Measurements from ENCODE around the gene SLCO2A1.
A peak's percentile ranks its signal among the peaks of the same experiment; 100 is the strongest.

The SLCO2A1 gene

DNA sequence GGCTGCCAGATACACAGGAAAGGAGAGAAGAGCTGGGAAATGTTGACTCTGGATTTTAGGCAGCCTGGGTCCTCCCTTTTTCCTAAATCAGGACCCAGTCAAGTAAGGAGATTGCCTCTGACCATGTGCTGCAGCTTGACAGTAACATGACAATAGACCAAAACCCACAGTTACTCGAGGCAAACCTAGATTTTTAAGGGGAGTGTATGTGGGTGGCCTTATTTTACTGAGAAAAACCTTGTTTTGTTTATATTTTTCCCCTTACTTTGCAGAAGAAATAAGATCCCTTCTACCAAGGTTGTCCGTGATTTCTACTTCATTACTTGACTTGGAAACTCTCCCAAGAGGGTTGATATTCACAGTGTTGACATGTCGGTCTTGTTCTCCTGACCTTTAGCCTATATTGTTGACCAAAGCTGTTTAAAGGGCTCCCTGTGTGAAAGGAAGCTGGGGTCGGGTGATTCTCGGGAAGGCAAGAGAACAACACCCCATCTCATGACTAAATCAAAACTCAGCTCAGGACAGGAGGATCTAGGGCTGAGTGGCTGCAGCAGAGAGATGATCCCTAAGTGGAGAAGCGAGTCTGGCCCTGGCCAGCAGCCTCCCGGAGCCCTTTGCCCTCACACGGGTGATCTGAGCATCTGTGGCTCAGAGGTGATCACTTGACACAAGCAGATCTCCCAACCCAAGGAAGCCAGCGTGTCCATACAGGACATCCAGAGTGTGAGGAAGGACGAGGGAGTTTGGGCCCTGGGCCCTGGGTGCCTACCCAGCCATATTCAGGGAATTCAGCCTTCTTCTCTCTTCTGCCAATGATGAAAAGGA lies 31.0 kb upstream of the SLCO2A1 start:
- no peak for DNase-seq (ENCODE audit: low spot score)

DNA sequence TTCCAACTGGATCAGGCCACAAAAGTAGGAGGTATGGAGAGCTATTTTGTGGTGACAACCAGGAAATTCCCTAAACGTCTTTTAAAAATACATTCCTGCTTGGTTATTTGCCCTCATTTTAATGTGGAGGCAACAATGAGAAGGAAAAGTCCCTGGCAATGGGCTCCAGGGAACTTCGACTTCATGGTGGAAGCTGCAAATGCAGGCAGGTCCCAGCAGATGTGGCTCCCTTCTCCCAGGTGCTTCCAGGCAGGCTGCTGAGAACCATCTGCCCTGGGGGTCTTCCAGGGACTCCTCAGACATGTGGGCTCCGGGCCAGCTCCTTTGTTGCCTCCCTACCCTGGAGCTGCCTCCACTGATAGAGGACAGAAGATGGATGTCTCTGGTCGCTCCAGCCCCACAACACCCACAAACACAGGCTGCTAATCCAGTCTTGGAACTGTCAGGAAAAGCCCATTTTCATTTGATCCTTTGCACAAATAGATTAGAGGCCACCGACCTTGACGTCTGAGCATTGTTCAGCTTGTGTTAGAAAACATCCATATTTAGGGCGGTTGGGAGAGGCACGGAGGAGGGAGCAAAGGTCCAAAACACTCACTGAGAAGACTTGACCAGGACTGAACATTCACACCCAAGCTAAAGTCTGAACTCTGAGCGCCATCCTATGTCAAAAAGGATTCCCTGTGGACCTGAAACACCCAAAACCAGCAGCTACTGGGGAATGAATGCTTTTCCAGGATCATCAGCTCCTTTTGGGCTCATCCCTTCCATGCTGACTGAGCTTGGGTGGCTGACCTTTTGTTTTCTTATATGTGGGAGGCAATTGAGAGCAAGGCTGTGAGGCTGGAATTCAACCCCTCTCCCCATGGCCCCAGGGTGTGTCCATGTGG lies 30.2 kb upstream of the SLCO2A1 start:
- DNase-seq (ENCODE audit: low spot score) = no peak

DNA sequence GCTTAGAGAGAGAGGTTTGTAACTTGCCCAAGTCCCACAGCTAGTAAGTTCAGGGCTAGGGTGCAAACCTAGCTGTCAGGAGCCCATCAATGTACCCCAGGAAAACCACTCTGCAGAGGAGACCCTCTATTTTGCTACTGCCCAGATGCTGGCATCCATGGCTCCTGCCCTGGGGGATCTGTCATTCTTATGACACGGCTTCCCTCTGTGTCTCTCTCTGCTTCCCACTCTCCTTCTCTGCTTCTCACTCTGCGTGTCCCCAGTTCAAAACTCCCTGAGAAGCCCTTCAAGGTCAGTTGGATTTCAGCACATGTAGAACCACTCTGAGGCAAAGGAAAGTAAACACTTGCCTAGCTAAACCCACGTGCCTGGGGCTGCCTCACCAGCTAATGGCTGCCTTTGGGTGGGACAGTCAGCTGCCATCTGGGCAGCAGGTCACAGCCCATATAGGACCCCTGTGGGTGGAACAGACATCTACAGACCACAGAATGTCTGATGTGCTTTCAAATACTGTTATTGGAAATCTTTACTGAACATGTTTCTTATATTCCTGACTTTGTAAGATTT lies 29.4 kb upstream of the SLCO2A1 start:
- no peak for DNase-seq (ENCODE audit: low spot score)

DNA sequence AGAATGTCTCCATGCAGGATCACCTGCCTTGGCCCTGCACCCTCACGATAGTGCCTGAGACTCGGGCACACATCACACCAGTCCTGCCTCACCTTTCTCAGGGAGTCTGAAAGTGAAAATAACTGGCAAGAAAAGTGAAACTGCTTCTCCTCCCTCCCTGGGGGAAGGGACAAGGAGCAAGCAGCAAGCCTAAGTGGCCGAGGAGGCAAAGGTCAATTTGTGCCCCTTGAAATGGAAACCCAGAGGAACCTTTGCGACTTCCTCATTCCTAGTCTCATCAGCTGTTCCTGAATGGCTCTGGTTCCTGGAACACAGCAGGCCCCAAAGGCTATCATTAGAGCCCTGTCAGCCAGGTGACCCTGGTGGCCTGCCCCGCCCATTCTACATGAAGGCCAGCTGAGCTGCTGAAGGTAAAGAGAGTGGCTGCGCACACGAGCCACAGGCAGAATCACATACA lies 28.0 kb upstream of the SLCO2A1 start:
- DNase-seq (ENCODE audit: low spot score) = peak; percentile 36

DNA sequence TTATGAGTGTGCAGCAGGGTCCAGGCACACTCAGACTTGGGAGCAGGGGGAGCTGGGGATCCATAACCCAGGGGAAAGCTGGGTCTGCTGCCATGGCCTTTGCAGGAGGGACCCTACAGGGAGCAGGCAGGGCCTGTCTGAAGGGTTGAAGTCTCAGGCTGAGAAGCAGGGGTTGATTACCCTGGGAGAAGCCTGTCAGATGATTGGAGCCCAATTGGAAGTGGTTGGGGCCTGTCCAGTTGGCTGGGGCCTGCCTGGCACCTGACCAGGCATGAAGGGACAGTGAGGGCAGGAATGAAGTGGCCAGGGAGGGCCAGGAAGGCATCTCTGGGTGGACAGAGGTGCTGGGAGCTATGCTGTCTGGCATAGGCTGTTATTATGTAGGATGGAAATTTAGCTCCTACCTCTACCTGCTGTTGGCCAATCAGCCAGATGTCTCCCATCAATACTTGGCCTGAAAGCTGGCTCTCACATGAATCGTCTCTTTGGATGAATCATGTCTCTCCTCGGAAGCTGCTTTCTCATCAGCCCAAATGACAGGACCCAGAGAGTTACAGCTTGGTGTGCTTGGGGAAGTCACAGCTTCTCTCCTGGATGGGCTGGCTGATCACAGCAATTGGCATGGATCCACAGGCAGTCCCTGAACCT lies 27.4 kb upstream of the SLCO2A1 start:
- no peak for DNase-seq (ENCODE audit: low spot score)

DNA sequence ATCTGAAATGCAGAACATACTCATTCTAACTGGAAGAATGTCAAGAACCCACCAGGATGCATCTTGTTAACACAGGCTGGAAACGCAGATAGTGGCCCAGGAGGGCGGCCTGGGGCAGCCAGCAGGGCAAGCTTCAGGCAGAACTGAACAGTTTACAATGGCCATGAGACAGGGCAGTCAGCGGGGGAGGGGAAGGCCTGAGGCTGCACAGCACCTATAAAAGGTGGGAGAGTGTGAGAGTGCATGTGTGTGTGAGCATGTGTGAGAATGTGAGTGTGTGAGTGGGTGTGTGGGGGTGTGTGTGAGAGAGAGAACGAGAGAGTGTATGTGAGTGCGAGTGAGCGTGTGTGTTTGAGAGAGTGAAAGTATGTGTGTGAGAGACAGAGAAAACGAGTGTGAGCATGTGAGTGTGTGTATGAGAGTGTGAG lies 26.8 kb upstream of the SLCO2A1 start:
- DNase-seq (ENCODE audit: low spot score) = no peak

DNA sequence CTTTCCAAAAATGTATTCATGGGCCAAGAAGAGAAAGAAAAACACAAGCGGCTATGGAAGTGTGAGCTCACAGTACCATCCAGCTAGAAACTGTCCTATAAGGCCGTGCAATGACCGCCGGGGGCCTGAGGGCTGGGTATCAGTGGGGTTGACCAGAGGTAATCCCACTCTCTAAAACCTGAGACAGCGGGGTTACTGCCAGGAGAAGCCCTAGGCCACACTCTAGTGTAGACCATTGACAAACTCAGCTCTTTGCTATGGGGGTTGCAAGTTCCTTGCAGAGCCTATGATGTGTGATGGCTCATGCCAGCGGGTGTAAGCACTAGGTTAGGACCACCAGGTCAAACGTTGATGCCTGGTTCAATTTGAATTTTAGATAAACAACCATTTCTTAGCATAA lies 25.9 kb upstream of the SLCO2A1 start:
- DNase-seq (ENCODE audit: low spot score) = no peak

DNA sequence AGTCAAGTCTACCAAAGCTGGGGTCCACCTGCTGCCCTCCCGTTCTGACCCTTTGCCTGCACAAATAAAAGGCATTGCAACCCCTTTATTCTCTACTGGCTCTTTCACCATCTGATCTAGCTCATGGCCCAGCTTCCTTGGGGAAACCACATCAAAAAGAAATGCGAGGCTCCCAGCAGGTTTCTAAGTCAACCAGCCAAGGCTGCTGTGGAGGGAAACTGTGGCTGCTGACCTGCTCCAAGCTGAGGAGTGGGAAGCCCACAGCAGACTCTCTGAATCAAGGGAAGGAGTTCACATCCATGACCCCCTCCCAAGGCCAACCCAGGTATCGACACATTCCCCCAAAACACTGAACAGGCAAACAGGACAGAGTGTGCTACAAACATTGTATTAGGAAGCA lies 25.2 kb upstream of the SLCO2A1 start:
- DNase-seq (ENCODE audit: low spot score) = no peak

DNA sequence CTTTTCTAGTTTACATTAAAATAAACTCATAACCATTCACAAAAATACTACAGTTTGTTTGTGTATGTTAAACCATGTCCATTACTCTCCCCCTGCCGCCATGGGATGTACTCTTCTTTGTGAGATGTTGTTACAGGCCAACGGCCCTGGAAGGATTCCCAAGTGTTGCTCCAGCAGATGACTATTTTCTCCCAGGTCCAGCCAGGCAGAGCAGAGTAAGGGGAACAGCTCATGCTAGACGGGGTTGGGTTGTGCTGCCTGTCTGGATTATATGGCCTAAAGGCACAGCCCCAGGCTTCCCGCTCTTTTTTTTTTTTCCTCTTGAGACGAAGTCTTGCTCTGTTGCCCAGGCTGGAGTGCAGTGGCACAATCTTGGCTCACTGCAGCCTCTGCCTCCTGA lies 24.5 kb upstream of the SLCO2A1 start:
- no peak for DNase-seq (ENCODE audit: low spot score)

DNA sequence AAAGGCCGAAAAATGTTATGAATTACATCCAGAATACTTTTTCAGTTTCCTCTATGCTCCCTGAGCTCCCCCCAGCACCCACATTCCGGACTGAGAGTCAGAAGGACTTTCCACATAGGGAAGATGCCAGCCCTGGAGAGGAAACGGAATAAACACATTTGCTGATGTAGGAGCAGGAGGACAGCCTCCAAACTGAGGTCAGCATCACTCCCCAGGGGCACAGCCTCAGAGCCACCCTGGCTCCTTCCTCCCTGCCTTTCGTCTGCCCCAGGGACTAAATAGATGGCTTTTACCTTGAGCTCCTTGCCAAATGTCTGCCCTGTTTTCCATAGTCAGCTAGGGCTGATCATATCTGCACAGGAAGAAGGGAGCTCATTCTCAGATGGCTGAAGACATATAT lies 22.6 kb upstream of the SLCO2A1 start:
- DNase-seq (ENCODE audit: low spot score) = no peak

DNA sequence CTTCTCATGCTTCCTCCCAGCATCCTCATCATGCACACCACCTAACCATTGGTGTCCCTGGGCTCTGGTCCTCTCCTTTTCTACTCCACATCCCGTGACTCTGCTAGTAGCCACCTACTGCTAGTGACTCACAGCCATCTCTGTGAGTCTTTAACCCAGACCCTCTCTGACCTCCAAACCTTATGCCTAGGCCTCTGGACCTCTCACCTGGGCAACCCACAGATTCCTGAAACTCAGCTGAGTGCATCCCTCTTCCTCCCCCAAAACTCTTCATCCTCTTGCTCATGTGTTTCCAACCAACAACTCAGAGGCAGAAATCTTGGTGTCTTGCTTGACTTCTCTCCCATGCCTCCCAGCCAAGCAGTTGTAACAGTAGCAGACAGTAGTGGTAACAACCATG lies 20.0 kb upstream of the SLCO2A1 start:
- DNase-seq (ENCODE audit: low spot score) = no peak

DNA sequence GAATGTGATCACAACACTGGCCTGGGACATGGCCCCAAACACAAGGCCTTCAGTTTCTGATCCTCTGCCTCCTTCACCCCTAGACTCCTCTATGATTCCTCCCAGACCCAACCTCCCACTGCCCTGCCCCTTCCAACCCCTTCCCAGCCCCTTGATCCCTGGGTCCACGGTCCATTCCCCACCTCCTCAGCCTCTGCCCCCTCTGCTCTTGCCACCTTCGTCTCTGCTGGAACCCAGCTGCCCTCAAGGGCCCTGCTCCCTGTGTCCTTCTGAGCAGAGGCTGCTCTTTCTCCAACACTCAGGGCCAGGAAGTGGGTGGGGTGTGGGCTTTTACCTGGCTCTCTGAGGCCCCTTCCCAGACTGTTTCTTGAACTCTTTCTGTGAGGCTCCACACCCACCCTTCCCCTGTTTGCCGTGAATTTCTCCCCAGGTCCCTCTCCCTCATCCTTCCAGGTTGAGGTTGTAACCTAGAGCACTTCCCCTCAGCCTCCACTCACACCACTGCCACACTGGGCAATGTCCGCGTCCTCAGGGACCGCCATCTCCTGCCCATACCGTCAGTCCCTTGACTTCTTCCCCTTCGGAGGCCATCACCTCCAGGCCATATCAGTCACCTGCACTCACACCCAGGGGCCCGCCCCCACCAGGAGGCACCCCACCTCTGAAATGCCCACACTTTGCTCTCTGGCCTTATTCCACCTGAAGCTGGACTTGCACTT lies 18.7 kb upstream of the SLCO2A1 start:
- DNase-seq (ENCODE audit: low spot score) = no peak

DNA sequence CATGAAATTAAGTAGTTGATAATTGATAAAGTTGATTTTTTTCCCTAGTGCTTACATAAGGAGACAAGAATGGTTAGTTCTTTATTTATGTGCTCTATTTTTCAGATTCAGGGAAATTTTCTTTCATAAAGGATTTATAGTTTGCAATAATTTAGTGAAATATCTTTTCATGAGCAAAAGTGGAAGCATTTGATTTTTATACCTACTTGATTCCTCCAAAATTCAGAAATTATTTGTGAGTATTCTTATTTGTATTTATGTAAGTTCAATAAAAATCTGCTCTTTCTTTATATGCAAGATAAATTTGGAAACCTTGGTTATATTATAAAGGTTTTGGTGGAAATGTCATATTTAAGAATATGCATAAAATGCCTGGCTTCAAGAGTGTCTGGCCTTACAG lies 14.7 kb upstream of the SLCO2A1 start:
- DNase-seq (ENCODE audit: low spot score) = no peak

DNA sequence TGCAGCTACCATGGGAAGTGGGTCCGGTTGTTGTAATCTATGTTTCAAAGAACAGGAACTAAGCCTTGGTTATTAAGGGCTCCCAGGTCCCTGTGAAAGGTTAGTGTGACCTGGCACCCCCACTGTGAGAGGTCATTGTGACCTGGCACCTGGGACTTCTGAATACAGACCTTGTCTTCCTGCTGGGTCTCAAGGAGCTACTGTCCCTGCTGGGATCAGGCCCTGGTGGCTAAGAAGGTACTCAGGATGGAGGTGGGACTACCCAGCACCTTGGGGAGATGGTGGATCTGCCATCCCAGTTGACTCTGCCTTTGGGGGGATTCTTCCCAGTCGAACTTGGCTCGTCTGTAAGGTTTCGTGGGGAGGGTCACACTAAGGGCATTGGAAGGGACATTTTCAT lies 10.3 kb upstream of the SLCO2A1 start:
- DNase-seq (ENCODE audit: low spot score) = no peak

DNA sequence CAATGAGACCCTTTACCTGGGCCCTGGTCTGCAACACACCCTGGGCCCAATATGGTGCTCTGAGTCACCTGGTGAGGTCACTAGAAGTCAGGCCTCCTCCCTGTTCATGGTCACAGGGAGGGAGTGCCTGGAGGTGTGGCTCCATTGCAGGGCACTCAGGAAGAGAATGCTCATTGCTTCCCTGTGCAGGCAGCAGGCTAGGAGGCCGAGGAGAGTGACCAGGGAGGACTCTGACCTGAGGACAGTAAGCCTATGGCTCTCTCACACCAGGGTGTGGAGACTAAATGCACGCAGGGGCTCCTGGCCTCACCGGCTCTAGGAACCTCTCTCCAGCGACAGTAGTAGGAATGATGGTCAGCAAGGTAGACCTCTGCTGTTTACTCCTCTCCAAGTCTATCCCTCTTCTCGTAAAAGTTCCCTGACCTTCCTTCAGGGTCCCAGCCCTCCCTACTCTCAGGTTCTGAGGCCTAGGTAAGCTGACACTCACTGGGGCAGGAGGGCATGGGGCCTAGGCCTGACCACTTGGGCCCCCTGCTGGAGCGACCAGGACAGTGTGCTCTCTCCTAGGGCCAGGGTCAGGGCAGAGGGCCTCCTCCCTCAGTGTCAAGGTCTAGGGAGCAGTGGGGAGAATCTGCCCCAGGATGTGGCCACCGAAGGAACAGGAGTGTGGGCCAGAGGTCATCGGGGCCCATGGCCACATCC lies 9.6 kb upstream of the SLCO2A1 start:
- peak; percentile 82 for DNase-seq (ENCODE audit: low spot score)

DNA sequence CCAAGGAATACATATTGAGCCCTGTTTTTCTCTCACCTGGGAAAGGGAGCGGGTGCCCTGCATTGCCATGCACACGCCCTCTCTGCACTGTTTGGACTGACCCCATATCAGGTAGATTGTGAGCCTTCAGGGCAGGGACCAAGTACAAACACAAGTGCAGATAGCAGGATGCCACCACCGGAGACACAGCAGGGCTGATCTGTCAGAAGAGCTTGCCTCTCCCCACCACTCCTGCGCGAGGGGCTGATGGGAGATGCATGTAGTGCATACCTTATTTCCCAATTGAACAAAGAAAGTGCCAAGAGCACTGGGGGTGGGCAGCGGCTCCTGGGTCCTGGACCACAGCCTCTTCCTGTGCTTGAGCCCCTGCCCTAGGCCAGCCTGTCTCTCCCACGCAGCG lies 9.0 kb upstream of the SLCO2A1 start:
- DNase-seq (ENCODE audit: low spot score) = no peak

DNA sequence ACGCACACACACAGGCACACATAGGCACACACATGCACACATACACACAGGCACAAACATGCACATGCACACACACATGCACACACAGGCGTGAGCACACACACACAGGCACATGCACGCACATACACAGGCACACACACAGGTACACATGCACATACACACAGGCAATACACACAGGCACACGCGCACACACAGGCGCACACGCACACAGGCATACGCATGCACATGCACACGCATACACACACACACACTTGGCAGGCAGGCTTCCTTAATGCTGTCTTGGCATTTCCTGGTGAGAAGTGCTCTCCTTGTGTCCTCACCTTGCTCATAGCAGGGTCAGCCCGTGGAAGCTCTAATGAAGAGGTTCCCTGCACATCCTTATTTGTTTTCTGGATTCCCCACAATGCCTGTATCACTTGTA lies 8.4 kb upstream of the SLCO2A1 start:
- no peak for DNase-seq (ENCODE audit: low spot score)

DNA sequence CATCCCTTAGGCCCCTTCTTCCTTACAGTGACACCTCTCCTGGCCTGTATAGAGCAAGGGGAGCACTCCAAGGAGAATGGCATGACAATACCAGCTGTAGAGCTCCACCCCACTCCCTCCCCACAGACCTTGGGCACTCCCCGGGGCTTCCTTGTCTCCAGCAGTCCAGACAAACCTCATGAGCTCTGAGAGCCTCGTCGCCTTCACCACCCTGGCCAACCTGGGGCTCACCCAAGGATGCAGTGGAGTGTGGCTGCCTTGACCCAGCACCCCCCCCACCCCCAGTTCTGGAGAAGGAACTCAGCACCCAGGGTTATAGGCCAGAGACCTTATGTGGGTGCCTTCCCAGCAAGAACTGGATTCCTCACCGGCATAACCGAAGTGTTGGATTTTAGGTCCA lies 7.4 kb upstream of the SLCO2A1 start:
- no peak for DNase-seq (ENCODE audit: low spot score)

DNA sequence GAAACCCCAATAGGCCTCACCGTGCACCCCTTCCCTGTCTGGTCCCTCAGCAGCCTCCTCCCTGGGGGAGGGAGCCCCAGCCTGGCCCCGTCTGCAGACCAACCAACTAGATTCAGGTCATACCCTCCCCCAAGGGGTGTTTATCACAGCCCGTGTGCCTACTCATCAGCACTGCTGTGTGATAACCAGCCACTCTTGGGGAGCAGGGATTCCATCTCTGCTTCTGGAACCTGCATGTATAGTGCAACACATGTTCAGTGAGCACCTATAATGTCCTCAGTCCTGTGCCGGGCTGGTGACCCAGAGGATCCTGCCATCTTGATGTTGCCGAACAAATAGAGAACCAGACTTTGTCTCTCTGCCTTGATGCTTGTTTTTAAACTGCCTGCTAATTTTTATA lies 6.6 kb upstream of the SLCO2A1 start:
- no peak for DNase-seq (ENCODE audit: low spot score)

DNA sequence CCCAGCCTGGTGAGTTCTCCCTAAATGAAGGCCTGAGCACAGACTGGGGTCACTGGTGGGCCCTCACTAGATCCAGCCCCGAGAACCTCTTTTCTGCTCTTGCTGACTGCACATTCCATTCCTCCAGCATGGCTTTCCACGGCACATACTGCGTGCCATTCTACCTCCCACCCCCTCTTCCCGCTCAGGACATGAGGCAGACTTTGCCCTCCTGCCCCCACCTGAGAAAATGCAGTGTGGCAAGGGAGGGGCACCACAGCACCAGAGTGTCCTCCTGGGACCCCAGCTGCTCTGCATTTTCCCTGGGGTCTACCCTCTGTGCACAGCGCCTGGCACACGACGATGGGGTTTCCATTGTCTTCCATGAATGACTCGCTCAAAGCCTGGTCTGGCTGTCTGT lies 6.1 kb upstream of the SLCO2A1 start:
- DNase-seq (ENCODE audit: low spot score) = no peak

Data from LoVo (cell line).